Kidney (tissue), 14 donors: ENCODE results near the gene JAML. TPM values are rescaled to one million over a fixed set of nuclear protein-coding genes. Genes with fewer than 3 reads are reported as not detected.

Experiments used
- DNase-seq, 5 donors: peaks; one replicate each; pipeline ENCODE4 v3.0.0-alpha.2; 2013 to 2020
- FAIRE-seq: peaks from 2 replicates; lab custom pipeline; 2012; peaks lifted over from hg19 to GRCh38; lab: Jason Lieb, UNC
- H3K27ac ChIP-seq, 2 donors: one replicate each; pipeline ENCODE4 v1.7.0; 2013; ENCODE audit warnings: low read depth in 2 of 2, low read length in 2 of 2, inconsistent platforms in 1 of 2
- H3K27me3 ChIP-seq: one replicate; pipeline ENCODE4 v1.7.1; 2013; ENCODE audit warnings: low read length, inconsistent platforms; ENCODE audit not compliant: control insufficient read depth, insufficient read depth
- H3K36me3 ChIP-seq, 3 donors: one replicate each; pipeline versions ENCODE4 v1.7.0 to v1.7.1; 2013; ENCODE audit warnings: low read length in 3 of 3, control low read depth in 1 of 3, inconsistent platforms in 1 of 3; ENCODE audit not compliant: insufficient read depth in 3 of 3, control insufficient read depth in 2 of 3
- H3K4me1 ChIP-seq, 3 donors: one replicate each; pipeline versions ENCODE4 v1.7.0 to v1.7.1; 2013; ENCODE audit warnings: low read length in 3 of 3, inconsistent platforms in 1 of 3, low read depth in 1 of 3; ENCODE audit not compliant: control insufficient read depth in 2 of 3, insufficient read depth in 2 of 3
- H3K4me3 ChIP-seq, 3 donors: one replicate each; pipeline versions ENCODE4 v1.7.0 to v1.8.1; 2013; ENCODE audit warnings: low read length in 3 of 3, control low read depth in 1 of 3, inconsistent platforms in 1 of 3
- H3K9ac ChIP-seq, 3 donors: one replicate each; pipeline versions ENCODE4 v1.7.0 to v1.7.1; 2013; ENCODE audit warnings: low read length in 3 of 3, control low read depth in 1 of 3, inconsistent platforms in 1 of 3
- H3K9me3 ChIP-seq, 3 donors: one replicate each; pipeline versions ENCODE4 v1.7.0 to v1.7.1; 2013; ENCODE audit warnings: low read length in 3 of 3, control low read depth in 1 of 3, inconsistent platforms in 1 of 3; ENCODE audit not compliant: control insufficient read depth in 2 of 3, insufficient read depth in 1 of 3
- intact Hi-C: fragments of 100-400 bp; cut with DNase I; formaldehyde crosslinking; loops from one replicate; pipeline ENCODE4 v1.11.1; 2022
- polyA plus RNA-seq: library from polyadenylated mRNA; stranded (reverse); fragments of 350-450 nt; fragmentation: Illumina TruSeq; extraction: RNeasy Lipid Tissue Mini Kit (QIAGEN cat#74804); gene quantifications from one replicate; pipeline ENCODE4 v1.2.3, GENCODE V29; 2014; ENCODE audit warnings: low read depth, low replicate concordance; ENCODE audit not compliant: insufficient read depth
- total RNA-seq: library from RNA; stranded (reverse); fragmentation: NEBNext Ultra II Directional; extraction: Animal tissue kit (Norgen Biotek cat#: 25700); gene quantifications from one replicate; pipeline ENCODE4 v1.2.1, GENCODE V29; 2021
- TF ChIP-seq, protein P1 (sequence below): IDR thresholded peaks from 3 replicates; pipeline ENCODE4 v1.5.1; 2012; ENCODE audit warnings: mild to moderate bottlenecking, moderate library complexity, borderline replicate concordance; ENCODE audit not compliant: insufficient read depth; ENCODE audit errors: extremely low read depth
- donor health status: control.
- donor health status: control.
- donor health status: control.
- donor health status: control.
- donor health status: control.
- donor health status: DM: yes; HTN: yes; CAD: no.
- donor health status: Normal renal cell carcinoma (clear cell type).

The JAML gene
- total and polyA plus RNA-seq, 2 donors from 2014 or later, result 2.5 to 17.1 TPM

DNA sequence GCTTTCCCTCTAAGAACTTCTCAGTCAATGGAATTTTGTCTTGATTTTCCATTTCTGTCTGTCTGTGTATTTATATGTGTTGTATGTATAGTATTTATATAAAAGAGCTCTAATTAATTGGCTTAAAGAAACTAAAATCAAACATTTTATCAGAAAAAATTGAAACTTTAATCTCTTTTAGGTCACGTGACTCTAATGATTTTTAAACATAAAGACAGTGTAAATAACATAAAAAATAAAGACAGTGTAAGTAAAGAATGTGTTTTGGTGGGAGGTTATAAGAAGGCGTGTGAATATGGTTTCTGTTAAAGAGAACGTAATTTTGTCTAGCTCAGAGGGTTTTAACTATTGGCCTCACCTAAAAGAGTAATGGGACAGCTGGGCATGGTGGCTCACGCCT, 2.4 kb downstream of the JAML start:
- no peaks in the 10 kb centered on the region for H3K9me3 ChIP-seq
- no peak overlapping the region for H3K27ac ChIP-seq
- H3K4me3 ChIP-seq, result no peak overlapping the region
- no peak overlapping the region for H3K9ac ChIP-seq
- no peak for DNase-seq
- TF ChIP-seq, protein P1, sequence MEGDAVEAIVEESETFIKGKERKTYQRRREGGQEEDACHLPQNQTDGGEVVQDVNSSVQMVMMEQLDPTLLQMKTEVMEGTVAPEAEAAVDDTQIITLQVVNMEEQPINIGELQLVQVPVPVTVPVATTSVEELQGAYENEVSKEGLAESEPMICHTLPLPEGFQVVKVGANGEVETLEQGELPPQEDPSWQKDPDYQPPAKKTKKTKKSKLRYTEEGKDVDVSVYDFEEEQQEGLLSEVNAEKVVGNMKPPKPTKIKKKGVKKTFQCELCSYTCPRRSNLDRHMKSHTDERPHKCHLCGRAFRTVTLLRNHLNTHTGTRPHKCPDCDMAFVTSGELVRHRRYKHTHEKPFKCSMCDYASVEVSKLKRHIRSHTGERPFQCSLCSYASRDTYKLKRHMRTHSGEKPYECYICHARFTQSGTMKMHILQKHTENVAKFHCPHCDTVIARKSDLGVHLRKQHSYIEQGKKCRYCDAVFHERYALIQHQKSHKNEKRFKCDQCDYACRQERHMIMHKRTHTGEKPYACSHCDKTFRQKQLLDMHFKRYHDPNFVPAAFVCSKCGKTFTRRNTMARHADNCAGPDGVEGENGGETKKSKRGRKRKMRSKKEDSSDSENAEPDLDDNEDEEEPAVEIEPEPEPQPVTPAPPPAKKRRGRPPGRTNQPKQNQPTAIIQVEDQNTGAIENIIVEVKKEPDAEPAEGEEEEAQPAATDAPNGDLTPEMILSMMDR, result no peak
- no peaks in the 10 kb centered on the region for H3K27me3 ChIP-seq
- intact Hi-C loops, result no loop called here
- no peaks in the 10 kb centered on the region for H3K4me1 ChIP-seq
- peaks cover 0 to 3% (median 0%) of the 10 kb centered on the region in 3 donors for H3K36me3 ChIP-seq
- FAIRE-seq, result no peak

DNA sequence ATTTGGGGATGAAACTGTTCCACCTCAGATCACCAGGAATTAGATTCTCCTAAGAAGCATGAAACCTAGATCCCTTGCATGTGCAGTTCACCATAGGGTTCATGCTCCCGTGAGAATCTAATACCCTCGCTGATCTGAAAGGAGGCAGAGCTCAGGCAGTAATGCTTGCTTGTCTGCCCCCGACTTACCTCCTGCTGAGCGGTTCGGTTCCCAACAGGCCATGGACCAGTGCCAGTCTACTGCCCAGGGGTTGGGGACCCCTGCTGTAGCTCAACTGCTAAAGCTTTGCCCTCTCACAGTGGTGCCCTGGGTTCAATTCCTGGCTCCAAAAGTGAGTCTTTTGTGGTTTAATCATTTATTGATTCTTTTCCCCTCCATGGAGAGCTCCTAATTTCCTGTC, 3.4 kb downstream of the JAML start:
- Histone ChIP-seq H3K4me1 (no peaks in the 10 kb centered on the region), H3K27ac (no peak overlapping the region), H3K27me3 (no peaks in the 10 kb centered on the region), H3K9ac (no peak overlapping the region), H3K36me3 (peaks cover 0 to 2% (median 0%) of the 10 kb centered on the region in 3 donors), H3K9me3 (no peaks in the 10 kb centered on the region), H3K4me3 (no peak overlapping the region)
- TF ChIP-seq, protein P1, result no peak
- intact Hi-C loops, result no loop called here
- FAIRE-seq (no peak), DNase-seq (no peak)

DNA sequence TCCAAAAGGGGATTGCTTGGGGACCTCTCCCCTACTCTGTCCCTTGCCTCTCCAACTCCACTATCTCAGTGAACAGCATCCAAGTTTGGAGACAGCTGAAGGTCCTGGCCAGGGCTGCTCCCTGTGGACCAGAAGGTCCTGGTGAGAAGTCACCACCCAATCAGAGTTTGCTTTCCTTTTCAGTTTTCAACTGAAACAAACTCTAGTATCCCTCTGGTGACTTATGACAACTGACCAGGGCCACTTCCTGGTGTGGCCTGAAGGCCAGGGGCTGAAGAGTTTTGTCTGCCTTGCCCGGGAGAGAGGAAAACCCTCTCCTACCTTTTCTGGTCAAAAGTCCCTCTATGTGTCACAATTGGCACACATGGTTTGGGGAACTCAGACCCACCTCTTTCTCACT, 5.1 kb downstream of the JAML start:
- Histone ChIP-seq H3K27ac (no peak overlapping the region), H3K9me3 (no peaks in the 10 kb centered on the region), H3K9ac (no peak overlapping the region), H3K36me3 (no peaks in the 10 kb centered on the region), H3K4me1 (no peaks in the 10 kb centered on the region), H3K4me3 (no peak overlapping the region), H3K27me3 (no peaks in the 10 kb centered on the region)
- FAIRE-seq (no peak), DNase-seq (no peak)
- TF ChIP-seq, protein P1, result no peak
- intact Hi-C loops, result no loop called here

DNA sequence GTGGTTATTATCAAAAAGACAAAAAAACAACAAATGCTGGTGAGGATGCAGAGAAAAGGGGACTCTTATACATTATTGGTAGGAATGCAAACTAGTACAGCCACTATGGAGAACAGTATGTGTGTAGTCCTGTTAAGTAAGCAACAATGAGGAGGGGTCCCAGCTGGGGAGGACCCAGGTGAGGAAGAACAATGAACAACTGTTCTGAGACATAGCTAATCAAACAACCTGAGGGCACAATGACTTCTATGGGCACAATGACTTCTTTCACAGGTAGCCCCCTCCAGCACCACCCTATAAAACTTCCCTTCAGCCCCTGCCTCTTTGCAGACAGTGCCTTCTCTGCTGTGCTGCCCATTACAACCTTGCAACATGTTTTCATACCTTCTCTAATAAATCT, 5.6 kb downstream of the JAML start:
- H3K4me3 ChIP-seq, result no peak overlapping the region
- H3K36me3 ChIP-seq, result no peaks in the 10 kb centered on the region
- H3K9me3 ChIP-seq, result no peaks in the 10 kb centered on the region
- intact Hi-C loops, result no loop called here
- TF ChIP-seq, protein P1, result no peak
- FAIRE-seq (no peak), DNase-seq (no peak)
- H3K4me1 ChIP-seq, result no peaks in the 10 kb centered on the region
- no peak overlapping the region for H3K9ac ChIP-seq
- H3K27ac ChIP-seq, result no peak overlapping the region
- H3K27me3 ChIP-seq, result no peaks in the 10 kb centered on the region
